Endothelial cell (in vitro differentiated cells): ENCODE data around the gene KRTAP26-1. TPM values are rescaled to one million over a fixed set of nuclear protein-coding genes. Genes with fewer than 3 reads are reported as not detected.

Experiments used
- DNase-seq: peaks from one replicate; pipeline ENCODE4 v3.0.0; 2021; ENCODE audit warnings: low spot score
- H3K27ac Mint-ChIP-seq: one replicate; pipeline ENCODE4 v1.8.0; 2021; ENCODE audit warnings: mixed read lengths, inconsistent platforms; ENCODE audit not compliant: unreplicated experiment
- H3K27me3 Mint-ChIP-seq: one replicate; pipeline ENCODE4 v1.8.0; 2021; ENCODE audit warnings: mild to moderate bottlenecking, moderate library complexity, mixed read lengths, inconsistent platforms; ENCODE audit not compliant: unreplicated experiment
- H3K36me3 Mint-ChIP-seq: one replicate; pipeline ENCODE4 v1.8.0; 2021; ENCODE audit warnings: mild to moderate bottlenecking, low read depth, mixed read lengths, inconsistent platforms; ENCODE audit not compliant: unreplicated experiment
- H3K4me1 Mint-ChIP-seq: one replicate; pipeline ENCODE4 v1.8.0; 2021; ENCODE audit warnings: mild to moderate bottlenecking, mixed read lengths, inconsistent platforms; ENCODE audit not compliant: unreplicated experiment
- H3K4me3 Mint-ChIP-seq: one replicate; pipeline ENCODE4 v1.8.0; 2021; ENCODE audit warnings: mild to moderate bottlenecking, mixed read lengths, inconsistent platforms; ENCODE audit not compliant: unreplicated experiment
- H3K9me3 Mint-ChIP-seq: one replicate; pipeline ENCODE4 v1.8.0; 2021; ENCODE audit warnings: mixed read lengths, inconsistent platforms; ENCODE audit not compliant: unreplicated experiment
- long read RNA-seq: library from polyadenylated mRNA; unstranded; transcript quantifications from one replicate; pipeline ENCODE4 v2.0.0, GENCODE V29; 2020; ENCODE audit not compliant: unreplicated experiment
- total RNA-seq: library from RNA; stranded (reverse); fragmentation: NEBNext Ultra II Directional; extraction: Animal tissue kit (Norgen Biotek cat#: 25700); gene quantifications from one replicate; pipeline ENCODE4 v1.2.1, GENCODE V29; 2021; ENCODE audit not compliant: unreplicated experiment
- TF ChIP-seq, protein P1 (sequence below): fragments of 200-600 bp; sonication (generic); IDR thresholded peaks from one replicate; pipeline ENCODE4 v1.5.0; 2021; ENCODE audit warnings: antibody characterized with exemption; ENCODE audit not compliant: unreplicated experiment

KRTAP26-1 gene, protein sequence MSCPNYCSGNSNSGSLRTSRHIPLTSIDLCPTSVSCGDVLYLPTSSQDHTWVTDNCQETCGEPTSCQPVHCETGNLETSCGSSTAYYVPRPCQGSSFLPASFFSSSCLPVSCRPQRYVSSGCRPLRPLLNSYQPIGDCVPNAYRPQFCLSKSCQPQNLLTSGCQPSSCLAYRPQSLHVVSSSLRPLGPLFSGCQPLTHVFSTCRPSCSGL
- not detected for total RNA-seq
- long read RNA-seq = 0 reads

DNA sequence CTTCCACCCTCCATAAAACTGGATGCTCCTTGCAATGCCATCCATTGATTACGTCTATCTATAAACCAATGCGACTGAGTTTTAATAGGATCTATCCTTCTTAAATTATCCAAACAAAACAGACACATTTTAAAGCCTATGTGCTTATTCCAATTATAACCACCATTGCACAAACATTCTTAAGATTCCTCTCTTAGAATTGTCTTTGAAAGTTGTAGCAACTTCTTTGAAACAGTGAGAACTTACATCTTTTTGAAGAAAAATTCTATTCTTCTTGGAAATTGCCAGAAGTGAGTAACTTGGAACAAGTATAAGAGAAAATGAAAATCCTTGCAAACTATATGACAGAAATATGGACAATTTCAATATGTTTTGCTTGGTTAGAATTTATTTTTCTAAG is at the start of gene KRTAP26-1:
Gene KRTAP26-1, minus strand, starts transcription at position 101 of the 400 bp plus-strand sequence. CDS start 280 bp downstream, outside the sequence.
- Mint-ChIP-seq H3K9me3 (no peaks in the 10 kb centered on the region), H3K36me3 (no peaks in the 10 kb centered on the region), H3K27me3 (no peaks in the 10 kb centered on the region), H3K4me1 (peaks cover 7% of the 10 kb centered on the region), H3K27ac (no peak within 1 kb of the TSS), H3K4me3 (no peak within 1 kb of the TSS)
- no peak for DNase-seq
- TF ChIP-seq, protein P1, sequence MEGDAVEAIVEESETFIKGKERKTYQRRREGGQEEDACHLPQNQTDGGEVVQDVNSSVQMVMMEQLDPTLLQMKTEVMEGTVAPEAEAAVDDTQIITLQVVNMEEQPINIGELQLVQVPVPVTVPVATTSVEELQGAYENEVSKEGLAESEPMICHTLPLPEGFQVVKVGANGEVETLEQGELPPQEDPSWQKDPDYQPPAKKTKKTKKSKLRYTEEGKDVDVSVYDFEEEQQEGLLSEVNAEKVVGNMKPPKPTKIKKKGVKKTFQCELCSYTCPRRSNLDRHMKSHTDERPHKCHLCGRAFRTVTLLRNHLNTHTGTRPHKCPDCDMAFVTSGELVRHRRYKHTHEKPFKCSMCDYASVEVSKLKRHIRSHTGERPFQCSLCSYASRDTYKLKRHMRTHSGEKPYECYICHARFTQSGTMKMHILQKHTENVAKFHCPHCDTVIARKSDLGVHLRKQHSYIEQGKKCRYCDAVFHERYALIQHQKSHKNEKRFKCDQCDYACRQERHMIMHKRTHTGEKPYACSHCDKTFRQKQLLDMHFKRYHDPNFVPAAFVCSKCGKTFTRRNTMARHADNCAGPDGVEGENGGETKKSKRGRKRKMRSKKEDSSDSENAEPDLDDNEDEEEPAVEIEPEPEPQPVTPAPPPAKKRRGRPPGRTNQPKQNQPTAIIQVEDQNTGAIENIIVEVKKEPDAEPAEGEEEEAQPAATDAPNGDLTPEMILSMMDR = no peak

DNA sequence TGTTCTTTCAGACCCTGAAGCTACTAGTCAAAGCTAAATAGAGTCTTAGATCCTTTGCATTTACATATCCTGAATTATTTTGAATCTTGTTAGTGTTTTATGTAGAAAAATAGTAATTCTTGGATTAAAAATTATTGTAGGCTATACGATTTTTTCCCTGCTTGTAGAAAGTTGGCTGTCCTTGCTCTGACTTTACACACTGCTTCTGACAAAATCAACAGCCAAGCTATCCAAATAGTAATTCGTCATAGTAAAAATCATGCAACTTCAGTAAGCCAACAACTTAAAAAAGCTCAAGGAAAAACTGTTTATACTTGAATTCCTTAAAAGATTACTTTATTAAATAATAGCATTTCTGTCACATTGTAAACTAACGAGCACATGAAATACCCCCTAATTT is 35.8 kb upstream of the KRTAP26-1 start:
- TF ChIP-seq, protein P1 = no peak
- Mint-ChIP-seq H3K27ac (no peak overlapping the region), H3K36me3 (no peaks in the 10 kb centered on the region), H3K4me3 (no peak overlapping the region), H3K9me3 (no peaks in the 10 kb centered on the region), H3K4me1 (no peaks in the 10 kb centered on the region), H3K27me3 (no peaks in the 10 kb centered on the region)
- DNase-seq = no peak

DNA sequence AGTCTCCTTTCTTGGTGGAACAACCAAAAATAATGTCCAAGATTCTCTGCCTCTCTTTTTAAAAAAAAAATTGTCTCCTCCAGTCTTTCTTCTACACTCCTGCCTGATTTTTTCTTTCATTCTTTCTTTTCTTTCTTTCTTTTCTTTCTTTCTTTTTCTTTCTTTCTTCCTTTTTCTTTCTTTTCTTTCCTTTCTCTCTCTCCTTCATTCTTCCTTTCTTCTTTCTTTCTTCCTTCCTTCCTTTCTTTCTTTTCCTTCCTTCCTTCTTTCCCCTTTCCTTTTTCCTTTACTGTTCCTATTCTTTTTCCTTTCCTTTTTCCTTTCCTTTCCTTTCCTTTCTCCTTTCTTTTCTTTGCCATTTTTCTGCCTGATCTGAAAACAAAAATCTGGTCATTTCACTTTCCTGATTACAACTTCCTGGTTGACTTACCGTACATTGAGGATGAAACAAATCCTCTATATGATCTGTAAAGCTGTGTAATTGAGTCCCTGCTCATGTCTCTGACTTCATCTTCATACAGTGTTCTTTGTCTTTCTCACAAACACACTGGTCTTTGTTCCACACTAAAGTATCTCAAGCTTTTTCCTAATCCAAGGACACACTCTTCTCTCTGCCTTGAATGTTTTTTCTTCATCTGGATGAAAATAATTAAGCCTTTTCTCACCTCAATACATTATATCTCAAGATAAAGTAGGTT is 34.3 kb upstream of the KRTAP26-1 start:
- TF ChIP-seq, protein P1 = no peak
- Mint-ChIP-seq H3K36me3 (no peaks in the 10 kb centered on the region), H3K9me3 (no peaks in the 10 kb centered on the region), H3K27ac (no peak overlapping the region), H3K4me3 (no peak overlapping the region), H3K27me3 (no peaks in the 10 kb centered on the region), H3K4me1 (no peaks in the 10 kb centered on the region)
- no peak for DNase-seq

DNA sequence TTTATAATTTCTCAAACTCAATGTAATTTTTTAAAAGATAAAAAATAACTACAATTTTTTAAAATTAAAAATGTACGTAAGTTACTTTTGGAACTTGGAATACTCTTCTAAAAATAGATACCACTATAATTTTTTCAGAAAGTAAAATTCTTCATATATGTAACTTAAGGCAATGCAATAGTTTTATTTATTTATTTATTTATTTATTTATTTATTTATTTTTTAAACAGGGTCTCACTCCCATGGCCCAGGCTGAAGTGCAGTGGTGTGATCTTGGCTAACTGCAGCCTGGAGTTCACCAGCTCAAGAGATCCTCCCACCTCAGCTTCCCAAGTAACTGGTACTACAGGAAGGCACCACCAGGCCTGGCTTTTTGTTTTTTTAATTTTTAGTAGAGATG is 31.4 kb upstream of the KRTAP26-1 start:
- Mint-ChIP-seq H3K9me3 (no peaks in the 10 kb centered on the region), H3K36me3 (no peaks in the 10 kb centered on the region)

DNA sequence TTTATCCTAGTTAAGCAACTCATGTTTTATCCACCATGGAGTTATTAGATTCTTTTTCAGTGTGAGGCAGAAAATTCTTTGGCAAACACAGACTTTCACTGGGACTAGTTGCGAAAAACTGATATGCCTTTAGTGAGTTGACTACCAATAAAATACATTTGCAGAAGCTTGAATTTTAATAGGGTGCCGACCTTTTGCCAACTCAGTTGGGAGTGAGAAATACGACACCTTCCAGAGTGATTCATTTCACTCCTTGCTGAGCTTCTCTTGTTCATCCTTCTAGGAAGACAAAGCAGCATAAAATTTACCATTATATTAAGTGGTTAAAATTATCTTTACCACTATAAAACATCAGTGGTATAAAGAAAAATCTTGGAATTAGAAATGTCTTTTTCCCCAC is 29.5 kb upstream of the KRTAP26-1 start:
- Mint-ChIP-seq H3K36me3 (no peaks in the 10 kb centered on the region), H3K27me3 (peaks cover 2% of the 10 kb centered on the region), H3K4me1 (no peaks in the 10 kb centered on the region), H3K9me3 (no peaks in the 10 kb centered on the region), H3K27ac (no peak overlapping the region), H3K4me3 (no peak overlapping the region)
- TF ChIP-seq, protein P1 = no peak
- DNase-seq = no peak

More for the DNA sequence above, 31.4 kb upstream of the KRTAP26-1 start:
- DNase-seq = no peak
- Mint-ChIP-seq H3K4me1 (no peaks in the 10 kb centered on the region), H3K27me3 (peaks cover 2% of the 10 kb centered on the region), H3K4me3 (no peak overlapping the region), H3K27ac (no peak overlapping the region)
- TF ChIP-seq, protein P1 = no peak
